ENCODE measurements around the gene IFNA13. TPM values are rescaled to one million over a fixed set of nuclear protein-coding genes. Genes with fewer than 3 reads are reported as not detected.

Gene IFNA13
- total and polyA plus RNA-seq, 9 of the 15 experiments (the other 6 are each of a cell fraction or from before 2014, with no cell fraction given): not detected

DNA sequence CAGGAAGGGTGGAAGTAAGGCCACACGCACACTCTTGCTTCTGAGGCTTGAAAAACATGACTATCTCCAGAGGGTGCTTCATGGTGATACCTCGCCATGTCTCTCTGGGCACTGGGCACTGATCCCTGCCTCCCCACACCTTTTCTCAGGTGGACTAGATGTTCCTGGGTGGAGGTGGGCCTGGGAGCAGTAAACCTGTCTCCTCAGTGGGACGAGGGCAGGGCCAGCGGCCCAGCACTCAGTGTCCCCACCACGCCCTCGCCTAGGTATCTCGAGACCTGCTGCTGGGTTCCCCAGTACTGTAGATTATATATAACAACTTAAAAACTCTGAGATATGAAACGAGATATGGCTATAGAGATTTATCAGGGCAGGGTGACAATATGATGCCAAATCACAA lies 5.6 kb downstream of the IFNA13 start:
- CTCF ChIA-PET (ENCODE audit: low intra/inter-chr PET ratio): no interaction called here
- no TSS peak for BruUV-seq (replicated peaks)
- no peak overlapping the region for H3K4me2 ChIP-seq (ENCODE audit: insufficient read depth, low read length)
- H2AFZ ChIP-seq (ENCODE audit: low read depth, low read length): no peak overlapping the region
- intact Hi-C loops (cut with micrococcal nuclease) (no loop called here), in situ Hi-C loops (cut with MboI) (no loop called here)
- no CpG with 5 or more reads among the region's 8 CpGs for WGBS (ENCODE audit: insufficient coverage, low coverage, missing lambda C conversion rate)
- no peak overlapping the region for H3K27ac ChIP-seq (ENCODE audit: extremely low read depth, low read depth, low read length)
- no peaks in the 10 kb centered on the region for H3K4me1 ChIP-seq (replicated peaks in 1 of 2; ENCODE audit: control insufficient read depth in 2 of 2, insufficient read depth in 2 of 2, low read length in 2 of 2)
- TF ChIP-seq, protein P1, sequence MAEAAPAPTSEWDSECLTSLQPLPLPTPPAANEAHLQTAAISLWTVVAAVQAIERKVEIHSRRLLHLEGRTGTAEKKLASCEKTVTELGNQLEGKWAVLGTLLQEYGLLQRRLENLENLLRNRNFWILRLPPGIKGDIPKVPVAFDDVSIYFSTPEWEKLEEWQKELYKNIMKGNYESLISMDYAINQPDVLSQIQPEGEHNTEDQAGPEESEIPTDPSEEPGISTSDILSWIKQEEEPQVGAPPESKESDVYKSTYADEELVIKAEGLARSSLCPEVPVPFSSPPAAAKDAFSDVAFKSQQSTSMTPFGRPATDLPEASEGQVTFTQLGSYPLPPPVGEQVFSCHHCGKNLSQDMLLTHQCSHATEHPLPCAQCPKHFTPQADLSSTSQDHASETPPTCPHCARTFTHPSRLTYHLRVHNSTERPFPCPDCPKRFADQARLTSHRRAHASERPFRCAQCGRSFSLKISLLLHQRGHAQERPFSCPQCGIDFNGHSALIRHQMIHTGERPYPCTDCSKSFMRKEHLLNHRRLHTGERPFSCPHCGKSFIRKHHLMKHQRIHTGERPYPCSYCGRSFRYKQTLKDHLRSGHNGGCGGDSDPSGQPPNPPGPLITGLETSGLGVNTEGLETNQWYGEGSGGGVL (CRISPR knock-in tag; IDR thresholded peaks at IDR 0.05): no peak
- no peak for TF ChIP-seq ELF1 (tag; IDR thresholded peaks at IDR 0.05)
- TF ChIP-seq, protein P2, sequence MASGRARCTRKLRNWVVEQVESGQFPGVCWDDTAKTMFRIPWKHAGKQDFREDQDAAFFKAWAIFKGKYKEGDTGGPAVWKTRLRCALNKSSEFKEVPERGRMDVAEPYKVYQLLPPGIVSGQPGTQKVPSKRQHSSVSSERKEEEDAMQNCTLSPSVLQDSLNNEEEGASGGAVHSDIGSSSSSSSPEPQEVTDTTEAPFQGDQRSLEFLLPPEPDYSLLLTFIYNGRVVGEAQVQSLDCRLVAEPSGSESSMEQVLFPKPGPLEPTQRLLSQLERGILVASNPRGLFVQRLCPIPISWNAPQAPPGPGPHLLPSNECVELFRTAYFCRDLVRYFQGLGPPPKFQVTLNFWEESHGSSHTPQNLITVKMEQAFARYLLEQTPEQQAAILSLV (tag; IDR thresholded peaks at IDR 0.05): no peak
- no peak for TF ChIP-seq SMARCA5 (IDR thresholded peaks at IDR 0.05)
- no peak for TF ChIP-seq RFX7 (CRISPR knock-in tag; IDR thresholded peaks at IDR 0.05)
- no peak for TF ChIP-seq NFYB (IDR thresholded peaks at IDR 0.05; ENCODE audit: extremely low read depth, insufficient read length)
- no peak for TF ChIP-seq SNRNP70 (optimal IDR thresholded peaks at IDR 0.05; ENCODE audit: low read depth, low read length)
- TF ChIP-seq RBBP5 (IDR thresholded peaks at IDR 0.05; ENCODE audit: borderline replicate concordance, insufficient read depth, low read length, poor library complexity, severe bottlenecking): no peak
- TF ChIP-seq, protein P3, sequence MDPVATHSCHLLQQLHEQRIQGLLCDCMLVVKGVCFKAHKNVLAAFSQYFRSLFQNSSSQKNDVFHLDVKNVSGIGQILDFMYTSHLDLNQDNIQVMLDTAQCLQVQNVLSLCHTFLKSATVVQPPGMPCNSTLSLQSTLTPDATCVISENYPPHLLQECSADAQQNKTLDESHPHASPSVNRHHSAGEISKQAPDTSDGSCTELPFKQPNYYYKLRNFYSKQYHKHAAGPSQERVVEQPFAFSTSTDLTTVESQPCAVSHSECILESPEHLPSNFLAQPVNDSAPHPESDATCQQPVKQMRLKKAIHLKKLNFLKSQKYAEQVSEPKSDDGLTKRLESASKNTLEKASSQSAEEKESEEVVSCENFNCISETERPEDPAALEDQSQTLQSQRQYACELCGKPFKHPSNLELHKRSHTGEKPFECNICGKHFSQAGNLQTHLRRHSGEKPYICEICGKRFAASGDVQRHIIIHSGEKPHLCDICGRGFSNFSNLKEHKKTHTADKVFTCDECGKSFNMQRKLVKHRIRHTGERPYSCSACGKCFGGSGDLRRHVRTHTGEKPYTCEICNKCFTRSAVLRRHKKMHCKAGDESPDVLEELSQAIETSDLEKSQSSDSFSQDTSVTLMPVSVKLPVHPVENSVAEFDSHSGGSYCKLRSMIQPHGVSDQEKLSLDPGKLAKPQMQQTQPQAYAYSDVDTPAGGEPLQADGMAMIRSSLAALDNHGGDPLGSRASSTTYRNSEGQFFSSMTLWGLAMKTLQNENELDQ (CRISPR knock-in tag; IDR thresholded peaks at IDR 0.05; ENCODE audit: borderline replicate concordance): no peak
- TF ChIP-seq, protein P4, sequence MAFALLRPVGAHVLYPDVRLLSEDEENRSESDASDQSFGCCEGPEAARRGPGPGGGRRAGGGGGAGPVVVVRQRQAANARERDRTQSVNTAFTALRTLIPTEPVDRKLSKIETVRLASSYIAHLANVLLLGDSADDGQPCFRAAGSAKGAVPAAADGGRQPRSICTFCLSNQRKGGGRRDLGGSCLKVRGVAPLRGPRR (CRISPR knock-in tag; IDR thresholded peaks at IDR 0.05): no peak
- no peak overlapping the region for H3K4me3 ChIP-seq
- ATAC-seq (no peak), FAIRE-seq (no peak), DNase-seq (ENCODE audit: extremely low read depth in 1 of 4, low spot score in 3 of 4) (no peak)
- no peaks in the 10 kb centered on the region for H4K20me1 ChIP-seq (replicated peaks; ENCODE audit: control insufficient read depth, insufficient read depth, low read length)
- H3K9me3 ChIP-seq (replicated peaks; ENCODE audit: control insufficient read depth, insufficient read depth, low read depth, low read length): no peaks in the 10 kb centered on the region
- no peak overlapping the region for H3K9ac ChIP-seq (ENCODE audit: insufficient read depth in 1 of 2, low read depth in 2 of 2, low read length in 2 of 2)
- H3K9me1 ChIP-seq (ENCODE audit: control insufficient read depth, insufficient read depth, low read length): no peaks in the 10 kb centered on the region
- no peaks in the 10 kb centered on the region for H3K36me3 ChIP-seq (ENCODE audit: control insufficient read depth, insufficient read depth, low read length)
- H3K27me3 ChIP-seq (ENCODE audit: control insufficient read depth in 2 of 2, insufficient read depth in 2 of 2, low read length in 2 of 2): no peaks in the 10 kb centered on the region
- no peaks in the 10 kb centered on the region for H3K79me2 ChIP-seq (ENCODE audit: control insufficient read depth, insufficient read depth, low read length)
- POLR2A ChIA-PET: no interaction called here

All from K562 (cell line).